Activated naive CD4-positive, alpha-beta T cell treated with anti-CD3 and anti-CD28 coated beads for 36 hours (primary cell): ENCODE results near the gene ZSWIM1. TPM values are rescaled to one million over a fixed set of nuclear protein-coding genes. Genes with fewer than 3 reads are reported as not detected.
A peak's percentile ranks its signal among the peaks of the same experiment; 100 is the strongest.

ENCODE experiments used
- CTCF ChIA-PET: fragments of 350-600 bp; sonication (Branson Sonifier 250); formaldehyde crosslinking; loops from one replicate; lab custom pipeline; 2021; ENCODE audit warnings: antibody characterized with exemption; lab: Charles Lee
- DNase-seq: peaks from one replicate; pipeline ENCODE4 v3.0.0-alpha.2; 2020
- H3K27ac Mint-ChIP-seq: one replicate; pipeline ENCODE4 v1.8.0; 2021; ENCODE audit warnings: mild to moderate bottlenecking, mixed read lengths
- H3K27me3 Mint-ChIP-seq: one replicate; pipeline ENCODE4 v1.8.0; 2021; ENCODE audit warnings: low read depth, mixed read lengths
- H3K36me3 Mint-ChIP-seq: one replicate; pipeline ENCODE4 v1.8.0; 2021; ENCODE audit warnings: low read depth, mixed read lengths
- H3K4me1 Mint-ChIP-seq: one replicate; pipeline ENCODE4 v1.8.0; 2021; ENCODE audit warnings: low read depth, mixed read lengths
- H3K4me3 Mint-ChIP-seq: one replicate; pipeline ENCODE4 v1.8.0; 2021; ENCODE audit warnings: mild to moderate bottlenecking, moderate library complexity, mixed read lengths
- H3K9me3 Mint-ChIP-seq: one replicate; pipeline ENCODE4 v1.8.0; 2021; ENCODE audit warnings: mixed read lengths
- intact Hi-C: fragments of 100-400 bp; cut with micrococcal nuclease; formaldehyde crosslinking; loops from one replicate; pipeline ENCODE4 v1.15.1; 2023
- total RNA-seq, 2 experiments: library from RNA; stranded (reverse); gene quantifications; one replicate each; pipeline ENCODE4 v1.2.3, GENCODE V29; 2021

The ZSWIM1 gene
- total RNA-seq, 2 experiments from 2014 or later, result 8.2 to 8.4 TPM

- intact Hi-C loops, result no loop called here
- no peak for DNase-seq
- H3K4me1 Mint-ChIP-seq, result peaks cover 2% of the 10 kb centered on the region
Measured at GRCh38 chr20:45905505-45906079, 24.6 kb downstream of the ZSWIM1 start.

GRCh38 chr20:45907219-45907948, 26.4 kb downstream of the ZSWIM1 start:
- Mint-ChIP-seq H3K27me3 (peaks cover 3% of the 10 kb centered on the region), H3K36me3 (no peaks in the 10 kb centered on the region), H3K4me3 (no peak overlapping the region), H3K9me3 (no peaks in the 10 kb centered on the region), H3K27ac (no peak overlapping the region), H3K4me1 (peaks cover 17% of the 10 kb centered on the region)
- CTCF ChIA-PET, result interaction anchor here (1.1 kb wide), 1 partner anchor 119 kb away, joined by 3 read pairs; no protein-coding TSS in a partner anchor
- intact Hi-C loops, result no loop called here
- no peak for DNase-seq

More at GRCh38 chr20:45905505-45906079, 24.6 kb downstream of the ZSWIM1 start:
- Mint-ChIP-seq H3K4me3 (no peak overlapping the region), H3K27ac (no peak overlapping the region), H3K27me3 (no peaks in the 10 kb centered on the region), H3K9me3 (no peaks in the 10 kb centered on the region), H3K36me3 (no peaks in the 10 kb centered on the region)
- CTCF ChIA-PET, result interaction anchor here (1.4 kb wide), 2 partner anchors 64 to 82 kb away, joined by 4 to 5 read pairs; no protein-coding TSS in a partner anchor

GRCh38 chr20:45908084-45908483, 27.1 kb downstream of the ZSWIM1 start:
- H3K27ac Mint-ChIP-seq, result no peak overlapping the region
- peaks cover 6% of the 10 kb centered on the region for H3K27me3 Mint-ChIP-seq
- CTCF ChIA-PET, result interaction anchor here (1.1 to 2.9 kb wide), 2 partner anchors 18 to 120 kb away, joined by 3 to 7 read pairs; partner anchors contain the start of genes CTSA and NEURL2
- H3K36me3 Mint-ChIP-seq, result no peaks in the 10 kb centered on the region
- no peak overlapping the region for H3K4me3 Mint-ChIP-seq
- no peak for DNase-seq
- no peaks in the 10 kb centered on the region for H3K9me3 Mint-ChIP-seq
- intact Hi-C loops, result no loop called here
- H3K4me1 Mint-ChIP-seq, result peaks cover 19% of the 10 kb centered on the region

- no peaks in the 10 kb centered on the region for H3K9me3 Mint-ChIP-seq
- intact Hi-C loops, result no loop called here
- no peak overlapping the region for H3K27ac Mint-ChIP-seq
- H3K4me1 Mint-ChIP-seq, result peaks cover 20% of the 10 kb centered on the region
- CTCF ChIA-PET, result interaction anchor here (0.7 to 2.9 kb wide), 3 partner anchors 19 to 111 kb away, joined by 3 to 7 read pairs (median 3); partner anchors contain the start of genes CTSA and NEURL2
- DNase-seq, result no peak
- no peak overlapping the region for H3K4me3 Mint-ChIP-seq
- H3K27me3 Mint-ChIP-seq, result peaks cover 11% of the 10 kb centered on the region
- no peaks in the 10 kb centered on the region for H3K36me3 Mint-ChIP-seq
Measured at GRCh38 chr20:45909336-45909808, 28.3 kb downstream of the ZSWIM1 start.

GRCh38 chr20:45909817-45910669, 29.0 kb downstream of the ZSWIM1 start:
- Mint-ChIP-seq H3K36me3 (no peaks in the 10 kb centered on the region), H3K4me1 (peaks cover 20% of the 10 kb centered on the region), H3K27me3 (peaks cover 14% of the 10 kb centered on the region), H3K9me3 (no peaks in the 10 kb centered on the region), H3K4me3 (peak overlapping the region; percentile 82), H3K27ac (no peak overlapping the region)
- DNase-seq, result no peak
- CTCF ChIA-PET, result interaction anchor here (0.7 to 2.9 kb wide), 3 partner anchors 20 to 112 kb away, joined by 3 to 7 read pairs (median 3); partner anchors contain the start of genes CTSA and NEURL2
- intact Hi-C loops, result loop anchor here (1.0 kb wide), 3 partner anchors 19 to 62 kb away; partner anchors contain the start of genes ACOT8, CTSA, NEURL2 and ZNF335

GRCh38 chr20:45910670-45911485, 29.9 kb downstream of the ZSWIM1 start:
- peak overlapping the region; percentile 25 for H3K27ac Mint-ChIP-seq
- no peaks in the 10 kb centered on the region for H3K36me3 Mint-ChIP-seq
- peak; percentile 97 for DNase-seq
- peaks cover 20% of the 10 kb centered on the region for H3K4me1 Mint-ChIP-seq
- H3K9me3 Mint-ChIP-seq, result no peaks in the 10 kb centered on the region
- peak overlapping the region; percentile 82 for H3K4me3 Mint-ChIP-seq
- CTCF ChIA-PET, result interaction anchor here (1.4 to 2.9 kb wide), 2 partner anchors 21 to 112 kb away, joined by 3 to 7 read pairs; partner anchors contain the start of genes CTSA and NEURL2
- intact Hi-C loops, result loop anchor here (1.0 kb wide), 4 partner anchors 20 to 61 kb away; partner anchors contain the start of genes ACOT8, CTSA, NEURL2 and ZNF335
- peaks cover 16% of the 10 kb centered on the region for H3K27me3 Mint-ChIP-seq

- Mint-ChIP-seq H3K9me3 (no peaks in the 10 kb centered on the region), H3K36me3 (no peaks in the 10 kb centered on the region), H3K4me3 (peak within 1 kb of the TSS; percentile 82), H3K27ac (no peak within 1 kb of the TSS), H3K4me1 (peaks cover 20% of the 10 kb centered on the region), H3K27me3 (peaks cover 21% of the 10 kb centered on the region)
- DNase-seq, result peak; percentile 27
- intact Hi-C loops, result loop anchor here (1.0 kb wide), 1 partner anchor 22 kb away; no protein-coding TSS in a partner anchor
- CTCF ChIA-PET, result no interaction called here
Measured at GRCh38 chr20:45911486-45912343, 30.7 kb downstream of the ZSWIM1 start, which contains the start of gene PLTP. TSS of gene PLTP (minus strand) at chr20:45912155. CDS start at chr20:45911452, 703 bp downstream.

GRCh38 chr20:45912344-45912682, 31.3 kb downstream of the ZSWIM1 start:
- DNase-seq, result no peak
- intact Hi-C loops, result no loop called here
- Mint-ChIP-seq H3K36me3 (no peaks in the 10 kb centered on the region), H3K9me3 (no peaks in the 10 kb centered on the region), H3K27me3 (peaks cover 21% of the 10 kb centered on the region), H3K4me3 (peak overlapping the region; percentile 82), H3K4me1 (peaks cover 20% of the 10 kb centered on the region), H3K27ac (no peak overlapping the region)
- CTCF ChIA-PET, result no interaction called here

- Mint-ChIP-seq H3K9me3 (no peaks in the 10 kb centered on the region), H3K4me3 (no peak overlapping the region), H3K27me3 (peaks cover 21% of the 10 kb centered on the region), H3K27ac (no peak overlapping the region), H3K4me1 (peaks cover 20% of the 10 kb centered on the region), H3K36me3 (no peaks in the 10 kb centered on the region)
- DNase-seq, result no peak
- CTCF ChIA-PET, result interaction anchor here (0.7 kb wide), 1 partner anchor 89 kb away, joined by 3 read pairs; no protein-coding TSS in a partner anchor
- intact Hi-C loops, result no loop called here
Measured at GRCh38 chr20:45913116-45913515, 32.1 kb downstream of the ZSWIM1 start.

- no peak for DNase-seq
- Mint-ChIP-seq H3K27me3 (peaks cover 18% of the 10 kb centered on the region), H3K4me3 (no peak overlapping the region), H3K27ac (no peak overlapping the region), H3K4me1 (peaks cover 2% of the 10 kb centered on the region), H3K36me3 (no peaks in the 10 kb centered on the region), H3K9me3 (no peaks in the 10 kb centered on the region)
- intact Hi-C loops, result no loop called here
- CTCF ChIA-PET, result no interaction called here
Measured at GRCh38 chr20:45917790-45918141, 36.7 kb downstream of the ZSWIM1 start.
